AG04449 (cell line): Measurements from ENCODE around the gene KIAA1586.
A peak's percentile ranks its signal among the peaks of the same experiment; 100 is the strongest.

Experiments
- CTCF ChIA-PET: fragments of 350-600 bp; formaldehyde crosslinking; extraction: SDS; loops from one replicate; lab custom pipeline; 2021; ENCODE audit warnings: antibody characterized with exemption; lab: Yijun Ruan, JAX
- POLR2A ChIA-PET: fragments of 400-600, 350-600 bp; formaldehyde crosslinking; extraction: SDS; loops from one replicate; lab custom pipeline; 2020; ENCODE audit warnings: antibody characterized with exemption, inconsistent platforms; lab: Yijun Ruan, JAX
- DNase-seq: peaks from one replicate; pipeline ENCODE4 v3.0.0-alpha.2; 2010; ENCODE audit warnings: low read depth, low spot score
- H3K4me3 ChIP-seq: 2 replicates; pipeline ENCODE4 v1.5.1; 2011; ENCODE audit warnings: low read depth, mild to moderate bottlenecking, control low read depth, low read length
- TF ChIP-seq, protein P1 (sequence below): IDR thresholded peaks from one replicate; pipeline ENCODE4 v1.5.1; 2011; ENCODE audit warnings: mild to moderate bottlenecking, moderate library complexity, low read length, control low read depth, inconsistent platforms; ENCODE audit not compliant: insufficient read depth; ENCODE audit errors: missing control alignments

KIAA1586 gene

DNA sequence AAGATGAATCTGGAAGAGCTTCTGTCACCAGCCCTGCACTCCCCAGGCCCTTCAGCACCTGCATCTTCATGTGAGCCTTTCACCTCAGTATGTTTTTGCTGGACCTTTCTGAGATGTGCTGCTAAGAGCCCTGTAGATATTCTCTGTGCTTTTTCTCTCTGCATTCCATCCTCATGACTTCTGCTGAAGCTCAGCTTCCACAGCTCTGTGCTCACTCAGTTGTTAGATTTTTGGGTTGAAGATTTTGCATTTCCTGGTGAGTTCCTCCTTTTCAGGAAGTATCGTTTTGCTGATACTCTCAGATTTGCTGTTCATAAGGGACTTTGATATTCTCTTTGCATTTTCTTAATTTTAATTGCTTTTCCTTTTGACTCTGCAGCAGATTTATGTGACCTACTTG, 18.3 kb downstream of the KIAA1586 start:
- DNase-seq = peak; percentile 17
- CTCF ChIA-PET = interaction anchor here (0.7 to 1.4 kb wide), 3 partner anchors 15 to 249 kb away, joined by 3 read pairs; no protein-coding TSS in a partner anchor
- POLR2A ChIA-PET = interaction anchor here (1.2 kb wide), 1 partner anchor 108 kb away, joined by 3 read pairs; the partner anchor contains the start of gene BAG2
- TF ChIP-seq, protein P1, sequence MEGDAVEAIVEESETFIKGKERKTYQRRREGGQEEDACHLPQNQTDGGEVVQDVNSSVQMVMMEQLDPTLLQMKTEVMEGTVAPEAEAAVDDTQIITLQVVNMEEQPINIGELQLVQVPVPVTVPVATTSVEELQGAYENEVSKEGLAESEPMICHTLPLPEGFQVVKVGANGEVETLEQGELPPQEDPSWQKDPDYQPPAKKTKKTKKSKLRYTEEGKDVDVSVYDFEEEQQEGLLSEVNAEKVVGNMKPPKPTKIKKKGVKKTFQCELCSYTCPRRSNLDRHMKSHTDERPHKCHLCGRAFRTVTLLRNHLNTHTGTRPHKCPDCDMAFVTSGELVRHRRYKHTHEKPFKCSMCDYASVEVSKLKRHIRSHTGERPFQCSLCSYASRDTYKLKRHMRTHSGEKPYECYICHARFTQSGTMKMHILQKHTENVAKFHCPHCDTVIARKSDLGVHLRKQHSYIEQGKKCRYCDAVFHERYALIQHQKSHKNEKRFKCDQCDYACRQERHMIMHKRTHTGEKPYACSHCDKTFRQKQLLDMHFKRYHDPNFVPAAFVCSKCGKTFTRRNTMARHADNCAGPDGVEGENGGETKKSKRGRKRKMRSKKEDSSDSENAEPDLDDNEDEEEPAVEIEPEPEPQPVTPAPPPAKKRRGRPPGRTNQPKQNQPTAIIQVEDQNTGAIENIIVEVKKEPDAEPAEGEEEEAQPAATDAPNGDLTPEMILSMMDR = no peak
- no peak overlapping the region for H3K4me3 ChIP-seq

- DNase-seq = peak; percentile 24
- no peak overlapping the region for H3K4me3 ChIP-seq
- ChIA-PET POLR2A (no interaction called here), CTCF (interaction anchor here (1.1 kb wide), 1 partner anchor 15 kb away, joined by 3 read pairs; no protein-coding TSS in a partner anchor)
- TF ChIP-seq, protein P1 = no peak
Observed at GRCh38 chr6:57068061-57068460, 21.6 kb downstream of the KIAA1586 start.

DNA sequence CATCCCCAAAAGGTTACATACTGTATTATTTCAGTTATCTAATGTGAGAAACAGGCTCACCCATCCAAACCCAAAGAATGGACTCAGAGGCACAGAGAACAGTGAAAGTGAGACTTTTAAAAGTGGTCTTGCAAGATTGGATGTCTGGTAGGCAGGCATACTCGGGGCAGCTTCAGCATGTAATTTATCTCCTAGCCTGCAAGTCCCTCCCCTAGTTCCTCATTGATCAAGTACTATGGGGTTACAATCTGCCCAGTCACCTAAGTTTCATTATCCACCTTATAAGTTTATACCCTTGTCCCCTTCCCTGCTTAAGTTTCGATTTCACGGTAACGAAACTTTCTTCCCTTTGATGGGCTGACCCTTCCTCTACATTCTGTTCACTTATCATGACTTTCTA, 22.7 kb downstream of the KIAA1586 start:
- POLR2A ChIA-PET = no interaction called here
- no peak for DNase-seq
- H3K4me3 ChIP-seq = no peak overlapping the region
- TF ChIP-seq, protein P1 = no peak
- CTCF ChIA-PET = interaction anchor here (1.1 kb wide), 1 partner anchor 16 kb away, joined by 3 read pairs; no protein-coding TSS in a partner anchor

DNA sequence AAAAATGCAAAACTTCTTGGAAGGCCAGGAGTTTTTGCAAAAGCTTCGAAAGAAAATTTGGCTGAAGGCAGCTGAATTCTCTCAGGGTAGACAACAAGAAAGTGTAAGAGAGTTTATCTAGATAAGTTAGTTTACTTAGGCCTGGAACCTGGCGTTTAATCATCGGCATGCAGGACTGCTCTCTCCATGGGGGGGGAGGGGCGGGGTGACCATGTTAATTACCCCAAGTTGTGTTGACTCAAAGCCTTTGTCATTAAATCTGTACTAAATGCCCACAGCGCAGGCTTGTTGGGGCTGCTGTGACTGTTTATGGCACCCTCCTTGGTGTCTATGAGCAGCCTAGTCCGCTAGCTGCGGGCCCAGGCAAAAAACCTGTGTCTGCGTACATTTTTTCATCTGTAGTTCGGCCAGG, 23.4 kb downstream of the KIAA1586 start:
- no peak overlapping the region for H3K4me3 ChIP-seq
- no peak for DNase-seq
- ChIA-PET CTCF (no interaction called here), POLR2A (no interaction called here)
- TF ChIP-seq, protein P1 = no peak

- POLR2A ChIA-PET = no interaction called here
- TF ChIP-seq, protein P1 = no peak
- DNase-seq = no peak
- CTCF ChIA-PET = interaction anchor here (1.1 kb wide), 1 partner anchor 11 kb away, joined by 3 read pairs; no protein-coding TSS in a partner anchor
- H3K4me3 ChIP-seq = no peak overlapping the region
Observed at GRCh38 chr6:57072108-57072507, 25.6 kb downstream of the KIAA1586 start.

- ChIA-PET CTCF (no interaction called here), POLR2A (no interaction called here)
- TF ChIP-seq, protein P1 = no peak
- H3K4me3 ChIP-seq = no peak overlapping the region
- no peak for DNase-seq
Observed at GRCh38 chr6:57074383-57074782, 27.9 kb downstream of the KIAA1586 start.
